ENCODE measurements around the gene ELN. TPM values are rescaled to one million over a fixed set of nuclear protein-coding genes. Genes with fewer than 3 reads are reported as not detected.

The ELN gene
- total RNA-seq, 4 donors from 2014 or later = 337 to 646 (median 447) TPM

GRCh38 chr7:74099031-74099430 is 71.1 kb downstream of the ELN start:
- Histone ChIP-seq H3K9me3 (no peaks in the 10 kb centered on the region), H3K4me3 (no peak overlapping the region), H3K36me3 (peaks cover 13 to 62% (median 47%) of the 10 kb centered on the region in 4 donors), H3K4me1 (peaks cover 13 to 14% (median 13%) of the 10 kb centered on the region in 4 donors), H3K27me3 (no peaks in the 10 kb centered on the region), H3K27ac (replicated peaks in 1 of 4) (peak overlapping the region; percentile 8 to 53 (median 42))
- DNase-seq (ENCODE audit: extremely low spot score) = no peak
- intact Hi-C loops (cut with DNase I) = no loop called here
- TF ChIP-seq EP300 (IDR thresholded peaks at IDR 0.05) = no peak
- TF ChIP-seq POLR2AphosphoS5 (IDR thresholded peaks at IDR 0.05) = no peak
- no peak for TF ChIP-seq CTCF (IDR thresholded peaks at IDR 0.05)
- TF ChIP-seq POLR2A (IDR thresholded peaks at IDR 0.05; ENCODE audit: low read depth) = no peak
- 94% methylated on average over 12 of the region's 17 CpGs for WGBS

GRCh38 chr7:74101061-74101681 is 73.2 kb downstream of the ELN start:
- TF ChIP-seq POLR2A (IDR thresholded peaks at IDR 0.05; ENCODE audit: low read depth) (no peak), POLR2AphosphoS5 (IDR thresholded peaks at IDR 0.05) (peak; percentile 17 to 29)
- no peaks in the 10 kb centered on the region for H3K4me1 ChIP-seq
- H3K9me3 ChIP-seq = no peaks in the 10 kb centered on the region
- WGBS = 71% methylated on average over 7 of the region's 8 CpGs
- H3K27me3 ChIP-seq = no peaks in the 10 kb centered on the region
- no peak overlapping the region for H3K4me3 ChIP-seq
- peak overlapping the region; percentile 8 to 52 (median 34) for H3K27ac ChIP-seq (replicated peaks in 1 of 4)
- intact Hi-C loops (cut with DNase I) = no loop called here
- DNase-seq (ENCODE audit: extremely low spot score) = no peak
- H3K36me3 ChIP-seq = peaks cover 19 to 84% (median 64%) of the 10 kb centered on the region in 4 donors

DNA sequence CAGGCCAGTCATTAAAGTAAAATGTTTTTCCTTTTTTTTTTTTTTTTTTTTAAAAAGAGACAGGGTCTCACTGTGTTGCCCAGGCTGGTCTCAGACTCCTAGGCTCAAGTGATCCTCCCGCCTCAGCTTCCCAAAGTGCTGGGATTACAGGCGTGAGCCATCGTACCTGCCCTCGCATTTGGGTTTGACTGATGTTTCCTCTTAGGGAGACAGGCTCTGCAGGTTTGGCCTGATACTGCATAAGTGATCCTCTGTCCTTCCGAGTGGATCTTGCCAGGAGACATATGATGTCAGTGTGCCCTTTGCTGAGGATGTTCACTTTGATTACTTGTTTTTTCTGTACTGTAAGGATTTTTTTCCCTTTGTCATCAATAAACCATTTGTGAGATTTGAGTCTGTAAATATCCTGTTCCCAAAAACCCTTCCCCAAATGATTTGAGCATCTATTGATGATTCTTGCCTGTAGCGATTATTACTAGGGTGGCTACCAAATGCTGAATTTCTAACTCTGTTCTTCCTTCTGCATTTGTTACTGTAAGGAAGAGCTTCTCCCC is 75.3 kb downstream of the ELN start:
- whole genome bisulfite sequencing = 96% methylated on average over 6 of the region's 6 CpGs
- Histone ChIP-seq H3K27ac (replicated peaks in 1 of 4) (no peak overlapping the region), H3K36me3 (peaks cover 13 to 86% (median 68%) of the 10 kb centered on the region in 4 donors), H3K4me1 (no peaks in the 10 kb centered on the region), H3K27me3 (no peaks in the 10 kb centered on the region), H3K4me3 (no peak overlapping the region), H3K9me3 (no peaks in the 10 kb centered on the region)
- no peak for TF ChIP-seq CTCF (IDR thresholded peaks at IDR 0.05)
- TF ChIP-seq POLR2AphosphoS5 (IDR thresholded peaks at IDR 0.05) = no peak
- no peak for TF ChIP-seq EP300 (IDR thresholded peaks at IDR 0.05)
- TF ChIP-seq POLR2A (IDR thresholded peaks at IDR 0.05; ENCODE audit: low read depth) = no peak
- intact Hi-C loops (cut with DNase I) = no loop called here
- no peak for DNase-seq (ENCODE audit: extremely low spot score)

DNA sequence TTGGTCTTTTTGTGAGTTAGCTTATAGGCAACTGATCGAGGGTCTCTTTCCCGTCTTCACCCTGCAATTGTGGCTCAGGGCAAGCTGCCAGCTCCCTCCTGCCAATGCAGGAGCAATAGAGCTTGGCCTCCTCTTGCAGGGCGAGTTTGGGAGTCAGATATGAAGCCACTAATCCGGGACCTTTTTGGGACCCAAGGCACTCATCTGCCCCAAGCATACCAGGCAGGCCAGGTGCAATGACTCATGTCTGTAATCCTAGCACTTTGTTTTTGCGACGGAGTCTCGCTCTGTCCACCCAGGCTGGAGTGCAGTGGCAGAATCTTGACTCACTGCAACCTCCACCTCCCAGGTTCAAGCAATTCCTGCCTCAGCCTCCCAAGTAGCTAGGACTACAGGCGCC is 76.7 kb downstream of the ELN start:
- Histone ChIP-seq H3K4me3 (no peak overlapping the region), H3K4me1 (no peaks in the 10 kb centered on the region), H3K9me3 (no peaks in the 10 kb centered on the region), H3K27me3 (no peaks in the 10 kb centered on the region), H3K36me3 (peaks cover 20 to 87% (median 72%) of the 10 kb centered on the region in 4 donors), H3K27ac (replicated peaks in 1 of 4) (no peak overlapping the region)
- intact Hi-C loops (cut with DNase I) = no loop called here
- no peak for DNase-seq (ENCODE audit: extremely low spot score)
- WGBS = 91% methylated on average over 6 of the region's 8 CpGs
- TF ChIP-seq POLR2AphosphoS5 (IDR thresholded peaks at IDR 0.05) = no peak

GRCh38 chr7:74105992-74106391 is 78.0 kb downstream of the ELN start:
- no peak for TF ChIP-seq CTCF (IDR thresholded peaks at IDR 0.05)
- no peak for TF ChIP-seq EP300 (IDR thresholded peaks at IDR 0.05)
- no peak for TF ChIP-seq POLR2A (IDR thresholded peaks at IDR 0.05; ENCODE audit: low read depth)
- no peak for TF ChIP-seq POLR2AphosphoS5 (IDR thresholded peaks at IDR 0.05)
- no peaks in the 10 kb centered on the region for H3K27me3 ChIP-seq
- DNase-seq (ENCODE audit: extremely low spot score) = no peak
- H3K27ac ChIP-seq (replicated peaks in 1 of 4) = no peak overlapping the region
- 78% methylated on average over 3 of the region's 11 CpGs for WGBS
- no peaks in the 10 kb centered on the region for H3K4me1 ChIP-seq
- intact Hi-C loops (cut with DNase I) = no loop called here
- no peaks in the 10 kb centered on the region for H3K9me3 ChIP-seq
- peaks cover 21 to 87% (median 76%) of the 10 kb centered on the region in 4 donors for H3K36me3 ChIP-seq
- no peak overlapping the region for H3K4me3 ChIP-seq

All from esophagus muscularis mucosa (tissue), 4 donors.